ENCODE results near the gene DENND1B. TPM values are rescaled to one million over a fixed set of nuclear protein-coding genes. Genes with fewer than 3 reads are reported as not detected.

DENND1B gene
- total RNA-seq, 1 donor from 2014 or later = 17.2 TPM

DNA sequence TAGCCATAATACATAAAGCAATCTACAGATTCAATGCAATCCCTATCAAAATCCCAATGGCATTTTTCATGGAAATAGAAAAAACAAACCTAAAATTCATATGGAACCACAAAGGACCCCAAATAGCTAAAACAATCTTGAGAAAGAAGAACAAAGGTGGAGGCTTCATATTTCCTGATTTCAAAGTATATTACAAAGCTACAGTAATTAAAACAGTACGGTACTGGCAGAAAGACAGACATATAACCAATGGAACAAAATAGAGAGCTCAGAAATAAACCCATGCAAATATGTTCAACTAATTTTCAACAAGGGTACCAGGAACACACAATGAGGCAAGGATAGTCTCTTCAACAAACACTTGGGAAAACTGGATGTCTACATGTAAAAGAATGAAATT lies 87.0 kb downstream of the DENND1B start:
- intact Hi-C loops (cut with DNase I) = no loop called here
- H3K4me3 ChIP-seq = no peak overlapping the region
- no peaks in the 10 kb centered on the region for H3K4me1 ChIP-seq
- DNase-seq (ENCODE audit: extremely low spot score in 2 of 2) = no peak
- no peaks in the 10 kb centered on the region for H3K27me3 ChIP-seq
- H3K36me3 ChIP-seq = no peaks in the 10 kb centered on the region
- no peak for TF ChIP-seq POLR2AphosphoS5 (IDR thresholded peaks at IDR 0.05; ENCODE audit: insufficient read depth in 1 of 2, low read depth in 1 of 2)
- TF ChIP-seq, protein P1, sequence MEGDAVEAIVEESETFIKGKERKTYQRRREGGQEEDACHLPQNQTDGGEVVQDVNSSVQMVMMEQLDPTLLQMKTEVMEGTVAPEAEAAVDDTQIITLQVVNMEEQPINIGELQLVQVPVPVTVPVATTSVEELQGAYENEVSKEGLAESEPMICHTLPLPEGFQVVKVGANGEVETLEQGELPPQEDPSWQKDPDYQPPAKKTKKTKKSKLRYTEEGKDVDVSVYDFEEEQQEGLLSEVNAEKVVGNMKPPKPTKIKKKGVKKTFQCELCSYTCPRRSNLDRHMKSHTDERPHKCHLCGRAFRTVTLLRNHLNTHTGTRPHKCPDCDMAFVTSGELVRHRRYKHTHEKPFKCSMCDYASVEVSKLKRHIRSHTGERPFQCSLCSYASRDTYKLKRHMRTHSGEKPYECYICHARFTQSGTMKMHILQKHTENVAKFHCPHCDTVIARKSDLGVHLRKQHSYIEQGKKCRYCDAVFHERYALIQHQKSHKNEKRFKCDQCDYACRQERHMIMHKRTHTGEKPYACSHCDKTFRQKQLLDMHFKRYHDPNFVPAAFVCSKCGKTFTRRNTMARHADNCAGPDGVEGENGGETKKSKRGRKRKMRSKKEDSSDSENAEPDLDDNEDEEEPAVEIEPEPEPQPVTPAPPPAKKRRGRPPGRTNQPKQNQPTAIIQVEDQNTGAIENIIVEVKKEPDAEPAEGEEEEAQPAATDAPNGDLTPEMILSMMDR (IDR thresholded peaks at IDR 0.05) = no peak
- TF ChIP-seq POLR2A (IDR thresholded peaks at IDR 0.05) = no peak
- H3K27ac ChIP-seq = no peak overlapping the region
- H3K9me3 ChIP-seq = peaks cover 6% of the 10 kb centered on the region

DNA sequence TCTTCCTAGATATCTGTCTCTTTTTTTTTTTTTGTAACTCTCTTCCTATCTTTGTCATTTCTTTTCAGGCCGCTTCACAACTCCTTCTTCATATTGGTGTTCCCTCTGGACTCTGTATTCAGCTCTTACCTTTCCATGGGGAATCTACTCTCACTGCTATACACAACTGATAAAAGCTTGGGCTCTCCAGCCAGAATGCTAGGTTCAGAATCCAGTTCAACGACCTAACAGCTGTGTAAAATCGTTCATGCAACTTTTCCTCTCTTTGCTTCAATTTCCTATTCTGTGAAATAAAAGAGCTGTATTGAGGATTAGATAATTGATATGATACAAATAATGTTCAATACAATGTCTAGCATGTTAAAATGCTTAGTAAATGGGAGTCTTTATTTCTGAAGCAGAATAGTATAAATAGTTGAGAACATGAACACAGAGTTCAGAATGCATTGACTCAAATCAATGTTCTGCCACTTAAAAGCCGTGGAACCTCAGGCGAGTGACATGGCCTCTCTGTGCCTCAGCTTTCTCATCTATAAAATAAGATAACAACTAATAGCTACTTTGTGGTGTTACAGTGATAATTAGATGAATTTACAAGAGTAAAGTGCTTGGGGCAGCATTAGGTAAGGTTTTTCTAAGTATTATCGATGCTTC lies 88.5 kb downstream of the DENND1B start:
- Histone ChIP-seq H3K36me3 (no peaks in the 10 kb centered on the region), H3K27ac (no peak overlapping the region), H3K27me3 (no peaks in the 10 kb centered on the region), H3K9me3 (peaks cover 6% of the 10 kb centered on the region), H3K4me1 (no peaks in the 10 kb centered on the region), H3K4me3 (no peak overlapping the region)
- DNase-seq (ENCODE audit: extremely low spot score in 2 of 2) = no peak
- no peak for TF ChIP-seq POLR2AphosphoS5 (IDR thresholded peaks at IDR 0.05; ENCODE audit: insufficient read depth in 1 of 2, low read depth in 1 of 2)
- TF ChIP-seq, protein P1 (IDR thresholded peaks at IDR 0.05) = no peak
- no peak for TF ChIP-seq POLR2A (IDR thresholded peaks at IDR 0.05)
- intact Hi-C loops (cut with DNase I) = no loop called here

DNA sequence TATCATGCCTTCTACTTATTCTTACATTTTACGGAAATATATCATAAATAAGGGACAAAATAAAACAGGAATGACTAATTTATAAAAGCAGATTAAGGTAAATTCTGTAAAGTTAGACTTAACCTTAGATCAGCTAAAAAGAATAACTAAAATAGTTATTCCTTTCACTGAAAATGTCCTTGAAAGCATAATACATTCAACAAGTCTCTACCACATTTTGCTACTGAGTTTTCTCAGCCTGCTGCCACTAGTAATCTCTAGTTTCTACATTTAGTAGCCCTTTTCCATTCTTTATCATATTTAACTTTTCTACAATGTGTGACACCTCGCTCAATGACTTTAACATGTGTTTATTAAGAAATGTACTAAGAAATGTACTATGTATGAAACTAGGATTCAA lies 89.0 kb downstream of the DENND1B start:
- no peak overlapping the region for H3K27ac ChIP-seq
- no peaks in the 10 kb centered on the region for H3K36me3 ChIP-seq
- no peaks in the 10 kb centered on the region for H3K4me1 ChIP-seq
- peaks cover 6% of the 10 kb centered on the region for H3K9me3 ChIP-seq
- TF ChIP-seq POLR2A (IDR thresholded peaks at IDR 0.05) = no peak
- TF ChIP-seq, protein P1 (IDR thresholded peaks at IDR 0.05) = no peak
- H3K27me3 ChIP-seq = no peaks in the 10 kb centered on the region
- no peak for DNase-seq (ENCODE audit: extremely low spot score in 2 of 2)
- H3K4me3 ChIP-seq = no peak overlapping the region
- intact Hi-C loops (cut with DNase I) = no loop called here

DNA sequence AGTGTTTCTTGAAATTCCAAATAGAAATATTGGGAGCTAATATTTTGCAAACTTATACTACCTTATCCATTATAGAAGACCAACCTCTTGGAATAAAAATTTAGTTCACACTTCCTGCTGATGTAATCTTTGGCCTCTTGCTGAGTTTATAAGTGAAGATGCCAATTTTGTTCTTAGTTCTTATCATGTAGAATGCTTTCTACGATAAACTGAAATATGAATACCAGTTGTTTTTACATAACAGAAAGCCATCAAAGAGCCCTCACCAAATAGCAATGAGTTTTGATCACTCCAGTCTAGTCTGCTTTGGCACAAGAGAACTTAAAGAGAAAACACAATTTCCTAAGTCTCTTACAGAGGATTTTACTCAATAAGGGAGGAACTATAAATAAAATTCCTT lies 89.5 kb downstream of the DENND1B start:
- DNase-seq (ENCODE audit: extremely low spot score in 2 of 2) = no peak
- Histone ChIP-seq H3K27ac (no peak overlapping the region), H3K36me3 (no peaks in the 10 kb centered on the region), H3K27me3 (no peaks in the 10 kb centered on the region), H3K4me1 (no peaks in the 10 kb centered on the region), H3K9me3 (peaks cover 6% of the 10 kb centered on the region), H3K4me3 (no peak overlapping the region)
- intact Hi-C loops (cut with DNase I) = no loop called here
- TF ChIP-seq POLR2A (IDR thresholded peaks at IDR 0.05) = no peak
- TF ChIP-seq, protein P1 (IDR thresholded peaks at IDR 0.05) = no peak
- TF ChIP-seq POLR2AphosphoS5 (IDR thresholded peaks at IDR 0.05; ENCODE audit: insufficient read depth in 1 of 2, low read depth in 1 of 2) = no peak

DNA sequence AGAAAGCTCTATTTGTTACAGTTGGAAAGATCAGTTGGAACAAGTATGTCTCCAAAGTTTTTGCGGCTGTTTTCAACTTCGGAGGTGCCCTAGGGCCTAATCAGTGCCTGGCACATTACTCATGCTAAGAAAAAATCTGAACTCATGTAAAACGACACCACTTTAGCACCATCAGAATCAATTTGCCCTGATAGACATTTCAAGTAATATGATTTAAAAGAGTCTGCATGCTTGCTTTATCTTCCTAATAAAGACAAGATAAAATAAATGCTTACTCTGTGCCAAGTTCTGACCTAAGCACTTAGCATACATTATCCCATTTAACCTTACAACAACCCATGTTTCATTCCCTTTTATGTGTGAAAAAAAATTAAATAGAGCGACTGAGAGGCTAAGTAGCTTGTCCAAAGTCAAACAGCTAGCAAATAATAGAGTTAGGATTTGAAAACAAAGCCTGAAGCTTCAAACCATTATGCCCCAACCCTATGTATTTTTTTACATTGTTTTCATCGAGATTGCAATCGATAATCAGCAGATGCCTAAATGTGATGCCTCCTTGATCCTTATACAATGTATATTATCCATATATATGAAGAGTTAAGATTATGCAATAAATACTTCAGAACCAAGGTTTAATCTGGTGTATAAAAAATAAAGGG lies 91.3 kb downstream of the DENND1B start:
- Histone ChIP-seq H3K36me3 (no peaks in the 10 kb centered on the region), H3K4me1 (no peaks in the 10 kb centered on the region), H3K9me3 (peaks cover 6% of the 10 kb centered on the region), H3K27me3 (no peaks in the 10 kb centered on the region), H3K4me3 (no peak overlapping the region), H3K27ac (no peak overlapping the region)
- TF ChIP-seq, protein P1 (IDR thresholded peaks at IDR 0.05) = no peak
- TF ChIP-seq POLR2AphosphoS5 (IDR thresholded peaks at IDR 0.05; ENCODE audit: insufficient read depth in 1 of 2, low read depth in 1 of 2) (no peak), POLR2A (IDR thresholded peaks at IDR 0.05) (no peak)
- DNase-seq (ENCODE audit: extremely low spot score in 2 of 2) = no peak
- intact Hi-C loops (cut with DNase I) = no loop called here
